Stimulated activated naive CD8-positive, alpha-beta T cell treated with anti-CD3 and anti-CD28 coated beads, Interleukin-15, Interleukin-2, amounts not matched to agents 100 ng/mL and 50 ng/mL, for 24 hours (primary cell): ENCODE results near the gene KRT40.

ENCODE experiments used
- H3K27ac Mint-ChIP-seq: one replicate; pipeline ENCODE4 v1.8.0; 2021; ENCODE audit warnings: mild to moderate bottlenecking, mixed read lengths
- H3K27me3 Mint-ChIP-seq: one replicate; pipeline ENCODE4 v1.8.0; 2021; ENCODE audit warnings: mixed read lengths
- H3K36me3 Mint-ChIP-seq: one replicate; pipeline ENCODE4 v1.8.0; 2021; ENCODE audit warnings: low read depth, mixed read lengths
- H3K4me1 Mint-ChIP-seq: one replicate; pipeline ENCODE4 v1.8.0; 2021; ENCODE audit warnings: low read depth, mixed read lengths
- H3K4me3 Mint-ChIP-seq: one replicate; pipeline ENCODE4 v1.8.0; 2021; ENCODE audit warnings: mild to moderate bottlenecking, mixed read lengths
- H3K9me3 Mint-ChIP-seq: one replicate; pipeline ENCODE4 v1.8.0; 2021; ENCODE audit warnings: mixed read lengths

The KRT40 gene

DNA sequence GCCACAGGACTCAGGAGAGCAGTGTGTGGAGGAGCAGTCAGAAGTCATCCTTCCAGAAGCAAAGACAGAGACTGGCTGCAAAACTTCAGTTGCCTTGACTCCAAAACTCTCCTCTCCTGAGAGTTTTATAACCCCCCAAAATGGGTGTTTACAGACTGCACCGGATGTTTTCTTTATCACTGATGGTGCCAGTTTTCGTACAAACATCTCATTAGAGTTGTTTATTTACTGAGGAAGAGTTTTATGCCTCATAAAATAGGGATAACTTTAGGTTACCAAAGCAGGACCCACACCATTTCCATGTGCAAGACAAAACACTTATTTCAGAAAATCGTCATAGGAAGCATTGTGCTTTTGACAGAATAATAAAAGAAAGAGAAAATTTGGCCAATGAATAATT lies at the start of gene KRT40:
Gene KRT40, minus strand, starts transcription at position 101 of the 400 bp plus-strand sequence. Its CDS starts 53 bp downstream, at position 48.
- H3K4me1 Mint-ChIP-seq, result peaks cover 3% of the 10 kb centered on the region
- no peak within 1 kb of the TSS for H3K27ac Mint-ChIP-seq
- peaks cover 15% of the 10 kb centered on the region for H3K27me3 Mint-ChIP-seq
- no peaks in the 10 kb centered on the region for H3K9me3 Mint-ChIP-seq
- no peaks in the 10 kb centered on the region for H3K36me3 Mint-ChIP-seq
- no peak within 1 kb of the TSS for H3K4me3 Mint-ChIP-seq

DNA sequence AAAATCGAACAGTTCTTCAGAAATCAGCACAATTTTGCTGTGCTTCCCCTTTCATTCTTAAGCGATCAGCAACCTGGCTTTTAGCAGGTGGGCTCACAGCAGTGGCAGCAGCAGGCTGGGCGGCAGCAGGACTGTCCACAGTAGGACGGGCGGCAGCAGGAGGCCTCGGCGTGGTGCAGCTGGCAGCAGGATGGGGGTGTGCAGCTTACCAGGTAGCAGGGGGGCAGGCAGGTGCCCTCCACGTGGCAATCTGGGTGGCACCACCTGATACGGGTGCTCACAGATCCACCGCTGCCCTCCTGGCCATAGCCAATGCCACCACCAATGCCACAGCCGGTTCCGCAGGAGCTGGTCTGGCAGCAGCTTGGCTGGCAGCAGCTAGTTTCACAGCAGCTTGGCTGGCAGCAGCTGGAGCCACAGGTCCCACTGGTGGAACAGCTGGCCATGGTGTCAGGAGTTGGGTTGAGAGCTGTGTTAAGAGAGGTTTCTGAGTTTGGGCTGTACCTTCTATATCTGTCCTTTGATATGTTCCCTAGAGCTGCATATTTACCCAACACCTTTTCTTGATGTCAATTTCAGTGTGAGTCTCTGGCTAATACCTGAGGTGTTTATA lies 45.6 kb upstream of the KRT40 start, which contains the start of gene KRTAP1-4:
Gene KRTAP1-4, minus strand, starts transcription at position 563 of the 613 bp plus-strand sequence. Its CDS starts 117 bp downstream, at position 446.
- Mint-ChIP-seq H3K4me3 (no peak within 1 kb of the TSS), H3K27me3 (peaks cover 19% of the 10 kb centered on the region), H3K4me1 (no peaks in the 10 kb centered on the region), H3K9me3 (no peaks in the 10 kb centered on the region), H3K36me3 (no peaks in the 10 kb centered on the region), H3K27ac (no peak within 1 kb of the TSS)

DNA sequence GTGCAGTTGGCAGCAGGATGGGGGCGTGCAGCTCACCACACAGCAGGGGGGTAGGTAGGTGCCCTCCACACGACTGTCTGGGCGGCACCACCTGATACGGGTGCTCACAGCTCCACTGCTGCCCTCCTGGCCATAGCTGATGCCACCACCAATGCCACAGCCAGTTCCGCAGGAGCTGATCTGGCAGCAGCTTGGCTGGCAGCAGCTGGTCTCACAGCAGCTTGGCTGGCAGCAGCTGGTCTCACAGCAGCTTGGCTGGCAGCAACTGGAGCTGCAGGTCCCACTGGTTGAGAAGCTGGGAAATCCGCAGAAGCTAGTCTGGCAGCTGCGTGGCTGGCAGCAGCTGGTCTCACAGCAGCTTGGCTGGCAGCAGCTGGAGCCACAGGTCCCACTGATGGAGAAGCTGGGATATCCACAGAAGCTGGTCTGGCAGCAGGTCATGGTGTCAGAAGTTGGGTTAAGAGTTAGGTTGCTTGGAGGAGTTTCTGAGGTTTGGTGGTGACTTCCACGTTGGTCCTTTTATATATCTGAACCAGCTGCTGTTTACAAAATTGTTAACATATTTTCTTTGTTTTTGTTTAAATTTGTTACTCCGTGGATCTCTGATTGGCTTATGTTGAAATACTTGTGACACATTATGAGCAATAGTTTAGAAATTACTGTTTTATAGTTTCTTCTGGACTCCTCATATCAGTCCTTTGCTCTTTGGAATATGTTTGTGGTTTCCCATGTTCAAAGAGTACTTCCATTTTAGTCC lies 42.8 kb upstream of the KRT40 start, which contains the start of gene KRTAP1-5:
Gene KRTAP1-5, minus strand, starts transcription at position 494 of the 757 bp plus-strand sequence. Its CDS starts 53 bp downstream, at position 441.
- Mint-ChIP-seq H3K9me3 (no peaks in the 10 kb centered on the region), H3K27ac (no peak within 1 kb of the TSS), H3K36me3 (no peaks in the 10 kb centered on the region), H3K4me3 (no peak within 1 kb of the TSS), H3K4me1 (no peaks in the 10 kb centered on the region), H3K27me3 (peaks cover 10% of the 10 kb centered on the region)

DNA sequence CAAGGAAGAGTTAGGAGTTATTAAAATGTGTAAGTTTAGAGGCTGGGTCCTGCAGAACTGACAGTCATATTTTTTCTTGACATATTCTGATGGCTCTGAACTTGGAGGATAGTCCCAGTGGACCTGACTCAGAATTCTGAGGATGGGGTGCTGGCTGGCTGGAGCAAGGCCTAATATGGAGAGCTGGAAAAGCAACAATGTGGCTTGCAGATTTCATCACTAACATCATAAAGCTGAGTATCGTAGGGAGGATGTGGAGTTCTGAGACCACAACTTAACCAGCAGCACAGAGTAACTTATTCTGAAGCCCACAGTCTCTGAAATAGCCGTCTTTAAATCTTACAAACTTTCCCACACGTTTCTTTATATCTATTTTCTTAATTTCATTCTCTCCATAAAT lies 40.6 kb upstream of the KRT40 start:
- H3K36me3 Mint-ChIP-seq, result no peaks in the 10 kb centered on the region
- H3K4me3 Mint-ChIP-seq, result no peak overlapping the region
- H3K4me1 Mint-ChIP-seq, result no peaks in the 10 kb centered on the region
- peaks cover 6% of the 10 kb centered on the region for H3K27me3 Mint-ChIP-seq
- H3K9me3 Mint-ChIP-seq, result no peaks in the 10 kb centered on the region
- no peak overlapping the region for H3K27ac Mint-ChIP-seq

DNA sequence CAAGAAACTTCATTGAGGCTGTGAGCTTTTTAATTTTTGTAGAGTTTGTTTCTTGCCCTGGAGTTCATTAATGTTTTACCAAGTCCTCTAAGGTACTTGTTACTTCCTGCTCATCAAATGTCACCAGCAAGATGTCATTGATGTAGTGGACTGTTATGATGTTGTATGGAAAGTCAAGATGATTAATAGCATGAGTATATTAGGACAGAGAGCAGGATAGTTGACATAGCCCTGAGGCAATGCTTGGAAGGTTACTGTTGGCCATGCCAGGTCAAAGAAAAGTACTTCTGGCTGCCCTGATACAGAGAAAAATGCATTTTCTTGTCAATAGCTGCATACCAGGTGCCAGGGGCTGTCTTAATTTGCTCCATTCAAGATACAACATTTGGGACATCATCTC lies 36.2 kb upstream of the KRT40 start:
- Mint-ChIP-seq H3K36me3 (no peaks in the 10 kb centered on the region), H3K9me3 (no peaks in the 10 kb centered on the region), H3K4me3 (no peak overlapping the region)

DNA sequence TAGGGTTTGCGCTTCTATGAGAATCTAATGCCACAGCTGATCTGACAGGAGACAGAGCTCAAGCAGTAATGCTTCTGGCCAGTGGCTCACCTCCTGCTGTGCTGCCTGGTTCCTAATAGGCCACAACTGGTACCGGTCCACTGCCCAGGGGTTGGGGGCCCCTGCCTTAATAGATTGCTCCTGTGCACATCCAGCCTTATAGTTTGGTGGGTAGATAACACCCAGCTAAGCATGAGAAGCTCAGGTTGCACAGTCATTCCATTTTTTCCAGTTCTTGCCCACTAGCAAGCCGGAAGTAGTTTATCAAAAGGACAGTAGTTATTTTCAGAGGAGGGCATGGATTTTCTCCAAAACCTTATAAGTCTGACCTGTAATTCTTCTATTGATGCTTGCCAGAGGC lies 35.3 kb upstream of the KRT40 start:
- H3K4me3 Mint-ChIP-seq, result no peak overlapping the region
- no peaks in the 10 kb centered on the region for H3K36me3 Mint-ChIP-seq
- H3K27ac Mint-ChIP-seq, result no peak overlapping the region
- no peaks in the 10 kb centered on the region for H3K9me3 Mint-ChIP-seq
- H3K4me1 Mint-ChIP-seq, result no peaks in the 10 kb centered on the region
- H3K27me3 Mint-ChIP-seq, result peaks cover 6% of the 10 kb centered on the region

More for the DNA sequence above, 36.2 kb upstream of the KRT40 start:
- Mint-ChIP-seq H3K27ac (no peak overlapping the region), H3K4me1 (no peaks in the 10 kb centered on the region), H3K27me3 (peaks cover 6% of the 10 kb centered on the region)

DNA sequence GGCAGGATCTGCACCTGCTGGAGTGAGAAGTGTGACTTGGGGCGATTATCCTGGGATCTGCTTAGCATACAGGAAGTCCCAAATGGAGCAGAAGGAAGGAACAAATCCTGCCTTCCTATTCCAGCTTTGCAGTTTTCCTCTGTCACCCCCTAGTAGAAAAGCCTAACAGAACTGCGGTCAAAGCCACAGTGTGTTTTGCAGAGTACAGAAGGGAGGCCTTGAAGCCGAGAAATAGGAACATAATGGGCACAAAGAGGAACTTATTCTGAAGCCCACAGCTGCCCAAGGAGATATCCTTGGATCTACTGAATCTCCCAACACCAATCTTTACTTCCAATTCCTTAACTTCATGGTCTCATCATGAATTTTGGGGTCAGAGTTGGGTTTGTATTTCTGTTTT lies 34.4 kb upstream of the KRT40 start:
- Mint-ChIP-seq H3K4me3 (no peak overlapping the region), H3K4me1 (no peaks in the 10 kb centered on the region), H3K36me3 (no peaks in the 10 kb centered on the region), H3K27ac (no peak overlapping the region), H3K27me3 (peaks cover 6% of the 10 kb centered on the region), H3K9me3 (no peaks in the 10 kb centered on the region)

DNA sequence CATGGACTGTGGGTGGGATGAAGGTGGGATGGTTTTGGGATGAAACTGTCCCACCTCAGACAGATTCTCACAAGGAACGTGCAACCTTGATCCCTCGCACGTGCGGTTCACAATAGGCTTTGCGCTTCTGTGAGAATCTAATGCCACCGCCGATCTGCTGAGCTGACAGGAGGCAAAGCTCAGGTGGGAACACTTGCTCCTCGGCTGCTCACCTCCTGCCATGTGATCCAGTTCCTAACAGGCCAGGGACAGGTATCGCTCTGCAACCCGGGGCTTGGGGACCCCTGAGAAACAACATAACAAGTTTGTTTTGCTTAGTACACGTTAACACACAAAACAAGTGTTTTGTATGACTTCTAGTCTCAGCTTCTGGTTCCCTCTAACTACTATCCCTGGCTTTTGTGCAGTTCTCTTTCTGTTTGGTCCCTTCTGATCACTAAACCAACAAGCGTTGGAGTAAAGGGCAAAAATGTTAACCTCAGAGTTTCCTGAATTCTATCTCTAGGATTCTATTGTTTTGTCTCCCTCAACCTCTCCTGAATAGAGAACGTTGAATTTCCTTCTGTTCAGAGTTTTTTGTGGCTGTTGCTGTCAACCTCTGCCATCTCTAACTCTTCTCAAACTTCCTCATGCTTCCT lies 32.6 kb upstream of the KRT40 start:
- no peak overlapping the region for H3K4me3 Mint-ChIP-seq
- no peaks in the 10 kb centered on the region for H3K36me3 Mint-ChIP-seq
- H3K27me3 Mint-ChIP-seq, result peaks cover 6% of the 10 kb centered on the region
- no peak overlapping the region for H3K27ac Mint-ChIP-seq
- H3K9me3 Mint-ChIP-seq, result no peaks in the 10 kb centered on the region
- H3K4me1 Mint-ChIP-seq, result no peaks in the 10 kb centered on the region

DNA sequence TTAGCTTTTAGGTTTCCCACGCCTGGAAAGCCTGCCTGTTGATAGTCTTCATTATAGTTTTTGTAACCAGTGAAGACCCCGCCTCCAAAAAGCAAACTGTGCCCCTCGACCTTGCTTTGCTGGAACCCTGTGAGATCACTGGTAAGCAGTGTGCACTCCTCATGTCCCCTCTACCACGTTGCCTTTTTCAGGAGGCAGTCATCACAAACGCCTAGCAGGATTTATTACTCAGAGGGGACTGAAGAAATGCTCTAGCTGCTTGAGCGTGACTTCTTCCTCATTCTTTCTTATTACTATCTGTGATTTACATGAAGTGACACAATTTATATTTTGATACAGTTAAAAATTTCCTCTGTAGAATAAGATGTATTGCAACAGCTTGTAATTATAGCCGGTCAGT lies 31.3 kb upstream of the KRT40 start:
- H3K27ac Mint-ChIP-seq, result no peak overlapping the region
- H3K4me1 Mint-ChIP-seq, result no peaks in the 10 kb centered on the region
- H3K36me3 Mint-ChIP-seq, result no peaks in the 10 kb centered on the region
- peaks cover 6% of the 10 kb centered on the region for H3K27me3 Mint-ChIP-seq
- H3K4me3 Mint-ChIP-seq, result no peak overlapping the region
- H3K9me3 Mint-ChIP-seq, result no peaks in the 10 kb centered on the region

DNA sequence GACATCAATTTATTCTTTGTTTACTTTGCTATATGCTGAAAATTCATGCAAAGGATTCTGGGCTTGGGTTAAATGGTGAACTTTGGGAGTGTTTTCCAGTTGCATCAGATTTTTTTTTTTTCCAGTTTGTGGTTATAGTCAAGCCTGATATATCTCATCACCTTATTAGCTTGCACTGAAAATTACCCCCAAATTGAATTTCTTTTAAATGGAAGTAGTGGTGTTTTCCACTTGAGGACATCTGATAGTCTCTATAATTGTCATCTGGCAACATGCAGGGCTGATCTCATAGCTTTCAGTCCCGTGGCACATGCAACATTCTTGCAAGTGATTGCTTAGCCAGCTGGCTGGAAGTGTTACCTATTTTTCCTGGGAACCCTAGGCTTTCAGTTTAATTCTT lies 29.5 kb upstream of the KRT40 start:
- no peak overlapping the region for H3K27ac Mint-ChIP-seq
- no peaks in the 10 kb centered on the region for H3K9me3 Mint-ChIP-seq
- no peaks in the 10 kb centered on the region for H3K36me3 Mint-ChIP-seq
- H3K27me3 Mint-ChIP-seq, result peaks cover 6% of the 10 kb centered on the region
- H3K4me1 Mint-ChIP-seq, result no peaks in the 10 kb centered on the region
- H3K4me3 Mint-ChIP-seq, result no peak overlapping the region

DNA sequence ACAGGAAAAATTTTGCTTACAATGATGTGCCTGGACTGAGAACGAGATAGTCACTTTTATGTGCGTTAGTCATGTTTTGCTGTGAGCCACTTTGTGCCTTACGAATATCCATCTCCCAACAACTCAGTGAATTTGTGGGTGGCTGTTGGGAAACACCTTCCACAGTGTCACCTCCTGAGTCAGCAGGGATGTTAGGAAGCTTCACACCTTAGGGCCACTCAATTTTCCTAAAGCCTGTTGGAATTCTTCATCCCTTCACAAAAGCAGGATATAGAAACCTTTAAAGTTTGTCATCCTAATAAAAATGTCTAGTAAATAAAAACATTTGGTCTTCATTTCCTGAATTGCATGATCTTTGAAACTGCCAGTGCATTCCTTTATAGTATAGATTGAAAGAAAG lies 29.1 kb upstream of the KRT40 start:
- H3K27me3 Mint-ChIP-seq, result peaks cover 6% of the 10 kb centered on the region
- no peaks in the 10 kb centered on the region for H3K4me1 Mint-ChIP-seq
- no peak overlapping the region for H3K4me3 Mint-ChIP-seq
- H3K9me3 Mint-ChIP-seq, result no peaks in the 10 kb centered on the region
- H3K36me3 Mint-ChIP-seq, result no peaks in the 10 kb centered on the region
- no peak overlapping the region for H3K27ac Mint-ChIP-seq

DNA sequence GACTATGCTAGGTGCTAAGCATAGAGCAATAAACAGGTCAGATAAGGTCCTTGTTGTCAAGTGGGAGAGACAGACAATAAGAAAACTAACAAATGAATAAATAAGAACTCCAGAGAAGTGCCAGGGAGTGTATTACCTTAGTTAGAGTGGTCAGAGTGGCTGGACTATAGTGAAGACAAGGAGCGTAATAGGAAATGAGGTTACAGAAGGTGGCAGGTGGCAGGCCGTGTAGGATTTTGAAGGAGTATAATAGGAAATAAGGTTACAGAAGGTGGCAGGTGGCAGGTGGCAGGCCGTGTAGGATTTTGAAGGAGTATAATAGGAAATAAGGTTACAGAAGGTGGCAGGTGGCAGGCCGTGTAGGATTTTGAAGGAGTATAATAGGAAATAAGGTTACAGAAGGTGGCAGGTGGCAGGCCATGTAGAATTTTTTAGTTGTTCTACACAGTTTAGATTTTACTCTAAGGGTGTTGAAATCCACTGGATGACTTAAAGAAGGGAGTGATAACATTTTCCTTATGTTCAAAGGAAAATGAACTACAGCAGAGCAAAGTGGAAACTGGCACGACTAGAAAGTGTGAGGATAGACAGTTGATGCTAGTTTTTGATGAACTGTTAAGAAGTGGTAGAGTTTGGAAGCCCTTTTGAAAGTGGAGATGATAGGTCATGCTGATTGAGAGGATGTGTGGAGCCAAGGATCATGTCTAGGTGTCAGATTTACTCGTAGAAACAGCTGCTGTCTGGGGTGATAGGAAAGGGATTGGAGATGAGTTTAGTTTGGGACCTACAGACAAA lies 28.4 kb upstream of the KRT40 start:
- no peaks in the 10 kb centered on the region for H3K4me1 Mint-ChIP-seq
- H3K27ac Mint-ChIP-seq, result no peak overlapping the region
- peaks cover 6% of the 10 kb centered on the region for H3K27me3 Mint-ChIP-seq
- no peaks in the 10 kb centered on the region for H3K36me3 Mint-ChIP-seq
- no peak overlapping the region for H3K4me3 Mint-ChIP-seq
- H3K9me3 Mint-ChIP-seq, result no peaks in the 10 kb centered on the region

DNA sequence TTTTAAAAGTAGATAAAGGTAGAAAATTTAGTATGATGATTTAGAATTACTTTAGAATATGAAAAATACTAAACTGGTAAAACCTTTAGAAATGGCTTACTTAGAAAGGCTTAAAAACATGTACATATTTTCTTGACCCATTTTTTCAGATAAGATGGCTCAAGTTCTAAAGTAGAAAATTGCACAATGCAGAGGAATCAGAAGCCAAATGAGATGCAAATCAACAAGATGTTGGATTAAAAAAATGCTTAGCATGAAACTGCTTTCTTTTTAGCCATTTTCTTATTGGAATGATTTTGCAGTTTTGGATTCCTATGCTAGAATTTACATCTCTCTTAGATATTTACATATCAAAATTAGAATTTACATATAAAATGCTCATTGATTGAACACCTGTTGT lies 26.3 kb upstream of the KRT40 start:
- Mint-ChIP-seq H3K4me1 (no peaks in the 10 kb centered on the region), H3K4me3 (no peak overlapping the region), H3K9me3 (no peaks in the 10 kb centered on the region), H3K27ac (no peak overlapping the region), H3K27me3 (peaks cover 1% of the 10 kb centered on the region), H3K36me3 (no peaks in the 10 kb centered on the region)

DNA sequence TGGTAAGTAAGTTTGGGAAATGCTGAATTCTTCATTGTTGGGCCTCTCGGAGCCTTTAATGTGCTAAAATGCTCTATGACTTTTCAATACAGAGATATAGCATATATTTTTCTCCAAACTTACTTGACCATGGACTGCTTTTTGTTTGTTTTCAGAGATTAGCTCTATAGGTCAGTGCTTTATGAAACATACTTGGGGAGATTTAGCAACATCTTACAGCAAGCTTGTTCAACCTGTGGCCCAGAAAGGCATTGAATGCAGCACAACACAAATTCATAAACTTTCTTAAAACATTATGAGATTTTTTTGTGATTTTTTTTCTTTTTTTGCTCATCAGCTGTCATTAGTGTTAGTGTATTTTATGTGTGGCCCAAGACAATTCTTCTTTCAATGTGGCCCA lies 25.8 kb upstream of the KRT40 start:
- Mint-ChIP-seq H3K27me3 (no peaks in the 10 kb centered on the region), H3K36me3 (no peaks in the 10 kb centered on the region), H3K9me3 (no peaks in the 10 kb centered on the region), H3K27ac (no peak overlapping the region), H3K4me3 (no peak overlapping the region), H3K4me1 (no peaks in the 10 kb centered on the region)
